GM12878 (cell line): ENCODE data around the gene F12. TPM values are rescaled to one million over a fixed set of nuclear protein-coding genes. Genes with fewer than 3 reads are reported as not detected.

Source experiments
- ATF7 ChIP-seq: fragments of 450-650 bp; IDR thresholded peaks from 2 replicates; pipeline ENCODE4 v1.6.1; 2016; ENCODE audit warnings: low read depth, mild to moderate bottlenecking
- BHLHE40 ChIP-seq, 2 experiments: fragments of 450-650 bp in 1 of 2; IDR thresholded peaks; 2 replicates each; pipeline ENCODE4 v1.6.1; 2011 to 2017; ENCODE audit warnings: low read depth in 2 of 2, borderline replicate concordance in 1 of 2, improper control_type of control experiment in 1 of 2, low read length in 1 of 2, mild to moderate bottlenecking in 1 of 2
- CREM ChIP-seq: IDR thresholded peaks from 2 replicates; pipeline ENCODE4 v1.6.1; 2014; ENCODE audit warnings: antibody characterized with exemption, low read depth
- EGR1 ChIP-seq, 2 experiments: IDR thresholded peaks; 1 replicate in 1 of 2; 2 replicates in 1 of 2; pipeline ENCODE4 v1.6.1; 2011 to 2012; ENCODE audit warnings: low read depth in 2 of 2, low read length in 2 of 2, borderline replicate concordance in 1 of 2, mild to moderate bottlenecking in 1 of 2, moderate library complexity in 1 of 2
- FOS ChIP-seq: IDR thresholded peaks from 3 replicates; pipeline ENCODE4 v1.6.1; 2011; ENCODE audit warnings: borderline replicate concordance; ENCODE audit not compliant: insufficient read length; ENCODE audit errors: extremely low read depth
- GABPA ChIP-seq: IDR thresholded peaks from 2 replicates; pipeline ENCODE4 v1.6.1; 2014; ENCODE audit warnings: antibody characterized with exemption, low read depth, mild to moderate bottlenecking, inconsistent platforms
- LARP7 ChIP-seq: fragments of 450-650 bp; IDR thresholded peaks from 2 replicates; pipeline ENCODE4 v1.6.1; 2017; ENCODE audit warnings: mild to moderate bottlenecking
- MEF2B ChIP-seq: fragments of 450-650 bp; IDR thresholded peaks from 2 replicates; pipeline ENCODE4 v1.6.1; 2018; ENCODE audit warnings: mild to moderate bottlenecking, moderate library complexity; ENCODE audit not compliant: partially characterized antibody, poor library complexity, severe bottlenecking
- MYC ChIP-seq: IDR thresholded peaks from 2 replicates; pipeline ENCODE4 v1.6.1; 2011; ENCODE audit warnings: mild to moderate bottlenecking, low read length, moderate library complexity, inconsistent platforms; ENCODE audit not compliant: insufficient read depth, insufficient replicate concordance, insufficient read length, severe bottlenecking
- NBN ChIP-seq: fragments of 450-650 bp; IDR thresholded peaks from 2 replicates; pipeline ENCODE4 v1.6.1; 2016
- NFYA ChIP-seq: IDR thresholded peaks from 2 replicates; pipeline ENCODE4 v1.6.1; 2011; ENCODE audit warnings: low read depth, mild to moderate bottlenecking, low read length, improper control_type of control experiment, borderline replicate concordance
- PML ChIP-seq: IDR thresholded peaks from 2 replicates; pipeline ENCODE4 v1.6.1; 2012; ENCODE audit warnings: low read length, inconsistent platforms
- POLR2A ChIP-seq: IDR thresholded peaks from 2 replicates; pipeline ENCODE4 v1.6.1; 2011; ENCODE audit warnings: low read depth, mild to moderate bottlenecking, low read length
- POLR2AphosphoS5 ChIP-seq: IDR thresholded peaks from 2 replicates; pipeline ENCODE4 v1.6.1; 2011; ENCODE audit warnings: mild to moderate bottlenecking, low read length, inconsistent platforms
- RB1 ChIP-seq: fragments of 450-650 bp; formaldehyde crosslinking; IDR thresholded peaks from 2 replicates; pipeline ENCODE4 v1.6.1; 2017; ENCODE audit warnings: mild to moderate bottlenecking, borderline replicate concordance
- RCOR1 ChIP-seq: conservative IDR thresholded peaks from 2 replicates; pipeline ENCODE4 v1.6.1; 2012; ENCODE audit warnings: low read depth, low read length, improper control_type of control experiment
- SIN3A ChIP-seq: IDR thresholded peaks from 2 replicates; pipeline ENCODE4 v1.6.1; 2012; ENCODE audit warnings: low read depth, low read length, improper control_type of control experiment
- SIX5 ChIP-seq: IDR thresholded peaks from 2 replicates; pipeline ENCODE4 v1.6.1; 2011; ENCODE audit warnings: mild to moderate bottlenecking, low read depth, low read length, moderate library complexity; ENCODE audit not compliant: severe bottlenecking
- TAF1 ChIP-seq: IDR thresholded peaks from 2 replicates; pipeline ENCODE4 v1.6.1; 2011; ENCODE audit warnings: mild to moderate bottlenecking, low read depth, low read length, borderline replicate concordance
- ZBED1 ChIP-seq: IDR thresholded peaks from 2 replicates; pipeline ENCODE4 v1.6.1; 2016; ENCODE audit warnings: borderline replicate concordance
- ZNF274 ChIP-seq: IDR thresholded peaks from one replicate; pipeline ENCODE4 v1.8.0; 2011; ENCODE audit not compliant: insufficient read length, insufficient read depth
- polyA plus RNA-seq, 11 experiments: library from polyadenylated mRNA; depleted of rRNA in 4 of 11; unstranded in 6 of 11; stranded (reverse) in 5 of 11; fragments of >200 nt; fragmentation: Nextera tagmentation in 4 of 11; fragmentation: Illumina TruSeq in 1 of 11; extraction: Ambion mirVana in 4 of 11; extraction: Trizol in 1 of 11; gene quantifications; 1 replicate in 1 of 11; 2 replicates in 10 of 11; pipeline versions ENCODE4 v1.2.1 to v1.2.3, GENCODE V29; 2011 to 2016; ENCODE audit warnings: inconsistent platforms in 2 of 11, missing spikeins in 2 of 11, low read depth in 1 of 11
- total RNA-seq, 4 experiments: library from RNA; depleted of rRNA in 3 of 4; stranded (reverse); fragments of >200 nt in 3 of 4; fragmentation: Illumina TruSeq in 1 of 4; extraction: Trizol in 1 of 4; gene quantifications; 2 replicates each; pipeline versions ENCODE4 v1.2.1 to v1.2.3, GENCODE V29; 2013 to 2021
- TF ChIP-seq, protein P1 (sequence below): fragments of 450-650 bp; IDR thresholded peaks from 2 replicates; pipeline ENCODE4 v1.6.1; 2017; ENCODE audit warnings: low read depth, mild to moderate bottlenecking, moderate library complexity
- TF ChIP-seq, protein P2 (sequence below): fragments of 450-650 bp; IDR thresholded peaks from 2 replicates; pipeline ENCODE4 v1.6.1; 2016; ENCODE audit warnings: mild to moderate bottlenecking, moderate library complexity, borderline replicate concordance
- TF ChIP-seq, protein P3 (sequence below): fragments of 450-650 bp; IDR thresholded peaks from 2 replicates; pipeline ENCODE4 v1.6.1; 2017; ENCODE audit warnings: borderline replicate concordance

The F12 gene
- total and polyA plus RNA-seq, 10 of the 15 experiments (the other 5 are each of a cell fraction or from before 2014, with no cell fraction given) = 0.25 to 11.3 (median 5.5) TPM

- peak; percentile 36 for TF ChIP-seq MEF2B
- peak; percentile 98 for TF ChIP-seq NBN
- peak; percentile 19 for TF ChIP-seq SIX5
- TF ChIP-seq NFYA = no peak
- TF ChIP-seq MYC = peak; percentile 61
- peak; percentile 78 for TF ChIP-seq ATF7
- peak; percentile 91 for TF ChIP-seq SIN3A
- no peak for TF ChIP-seq PML
- peak; percentile 52 for TF ChIP-seq POLR2AphosphoS5
- TF ChIP-seq TAF1 = peak; percentile 58; the same call in 1 of the 2 replicates
- no peak; the same call in 1 of the 2 replicates for TF ChIP-seq RB1
- peak; percentile 67 for TF ChIP-seq LARP7
- peak; percentile 90 to 94; a peak in 3 of 4 replicates for TF ChIP-seq BHLHE40 (IDR thresholded peaks at IDR 0.05; ENCODE audit: borderline replicate concordance in 1 of 2, low read depth in 2 of 2, low read length in 1 of 2)
- peak; percentile 64; the same call in 1 of the 2 replicates for TF ChIP-seq ZBED1
- TF ChIP-seq EGR1 (IDR thresholded peaks at IDR 0.05; ENCODE audit: borderline replicate concordance in 1 of 2, low read depth in 2 of 2, low read length in 2 of 2) = peak in 1 of 2 experiments; percentile 26; a peak in 1 of 3 replicates
- TF ChIP-seq, protein P1, sequence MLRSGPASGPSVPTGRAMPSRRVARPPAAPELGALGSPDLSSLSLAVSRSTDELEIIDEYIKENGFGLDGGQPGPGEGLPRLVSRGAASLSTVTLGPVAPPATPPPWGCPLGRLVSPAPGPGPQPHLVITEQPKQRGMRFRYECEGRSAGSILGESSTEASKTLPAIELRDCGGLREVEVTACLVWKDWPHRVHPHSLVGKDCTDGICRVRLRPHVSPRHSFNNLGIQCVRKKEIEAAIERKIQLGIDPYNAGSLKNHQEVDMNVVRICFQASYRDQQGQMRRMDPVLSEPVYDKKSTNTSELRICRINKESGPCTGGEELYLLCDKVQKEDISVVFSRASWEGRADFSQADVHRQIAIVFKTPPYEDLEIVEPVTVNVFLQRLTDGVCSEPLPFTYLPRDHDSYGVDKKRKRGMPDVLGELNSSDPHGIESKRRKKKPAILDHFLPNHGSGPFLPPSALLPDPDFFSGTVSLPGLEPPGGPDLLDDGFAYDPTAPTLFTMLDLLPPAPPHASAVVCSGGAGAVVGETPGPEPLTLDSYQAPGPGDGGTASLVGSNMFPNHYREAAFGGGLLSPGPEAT = peak; percentile 84
- no peak for TF ChIP-seq GABPA
- peak; percentile 82 for TF ChIP-seq POLR2A
- TF ChIP-seq RCOR1 = 0 out of 2 replicates have a peak, but pooled peaks have one; percentile 67
- TF ChIP-seq FOS = no peak
- TF ChIP-seq CREM = peak; percentile 86
- TF ChIP-seq, protein P2, sequence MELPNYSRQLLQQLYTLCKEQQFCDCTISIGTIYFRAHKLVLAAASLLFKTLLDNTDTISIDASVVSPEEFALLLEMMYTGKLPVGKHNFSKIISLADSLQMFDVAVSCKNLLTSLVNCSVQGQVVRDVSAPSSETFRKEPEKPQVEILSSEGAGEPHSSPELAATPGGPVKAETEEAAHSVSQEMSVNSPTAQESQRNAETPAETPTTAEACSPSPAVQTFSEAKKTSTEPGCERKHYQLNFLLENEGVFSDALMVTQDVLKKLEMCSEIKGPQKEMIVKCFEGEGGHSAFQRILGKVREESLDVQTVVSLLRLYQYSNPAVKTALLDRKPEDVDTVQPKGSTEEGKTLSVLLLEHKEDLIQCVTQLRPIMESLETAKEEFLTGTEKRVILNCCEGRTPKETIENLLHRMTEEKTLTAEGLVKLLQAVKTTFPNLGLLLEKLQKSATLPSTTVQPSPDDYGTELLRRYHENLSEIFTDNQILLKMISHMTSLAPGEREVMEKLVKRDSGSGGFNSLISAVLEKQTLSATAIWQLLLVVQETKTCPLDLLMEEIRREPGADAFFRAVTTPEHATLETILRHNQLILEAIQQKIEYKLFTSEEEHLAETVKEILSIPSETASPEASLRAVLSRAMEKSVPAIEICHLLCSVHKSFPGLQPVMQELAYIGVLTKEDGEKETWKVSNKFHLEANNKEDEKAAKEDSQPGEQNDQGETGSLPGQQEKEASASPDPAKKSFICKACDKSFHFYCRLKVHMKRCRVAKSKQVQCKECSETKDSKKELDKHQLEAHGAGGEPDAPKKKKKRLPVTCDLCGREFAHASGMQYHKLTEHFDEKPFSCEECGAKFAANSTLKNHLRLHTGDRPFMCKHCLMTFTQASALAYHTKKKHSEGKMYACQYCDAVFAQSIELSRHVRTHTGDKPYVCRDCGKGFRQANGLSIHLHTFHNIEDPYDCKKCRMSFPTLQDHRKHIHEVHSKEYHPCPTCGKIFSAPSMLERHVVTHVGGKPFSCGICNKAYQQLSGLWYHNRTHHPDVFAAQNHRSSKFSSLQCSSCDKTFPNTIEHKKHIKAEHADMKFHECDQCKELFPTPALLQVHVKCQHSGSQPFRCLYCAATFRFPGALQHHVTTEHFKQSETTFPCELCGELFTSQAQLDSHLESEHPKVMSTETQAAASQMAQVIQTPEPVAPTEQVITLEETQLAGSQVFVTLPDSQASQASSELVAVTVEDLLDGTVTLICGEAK = peak; percentile 75; the same call in 1 of the 2 replicates
- TF ChIP-seq ZNF274 = no peak
- TF ChIP-seq, protein P3, sequence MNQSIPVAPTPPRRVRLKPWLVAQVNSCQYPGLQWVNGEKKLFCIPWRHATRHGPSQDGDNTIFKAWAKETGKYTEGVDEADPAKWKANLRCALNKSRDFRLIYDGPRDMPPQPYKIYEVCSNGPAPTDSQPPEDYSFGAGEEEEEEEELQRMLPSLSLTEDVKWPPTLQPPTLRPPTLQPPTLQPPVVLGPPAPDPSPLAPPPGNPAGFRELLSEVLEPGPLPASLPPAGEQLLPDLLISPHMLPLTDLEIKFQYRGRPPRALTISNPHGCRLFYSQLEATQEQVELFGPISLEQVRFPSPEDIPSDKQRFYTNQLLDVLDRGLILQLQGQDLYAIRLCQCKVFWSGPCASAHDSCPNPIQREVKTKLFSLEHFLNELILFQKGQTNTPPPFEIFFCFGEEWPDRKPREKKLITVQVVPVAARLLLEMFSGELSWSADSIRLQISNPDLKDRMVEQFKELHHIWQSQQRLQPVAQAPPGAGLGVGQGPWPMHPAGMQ = peak; percentile 78
Observed at GRCh38 chr5:177357459-177358351, 51.7 kb downstream of the F12 start, which contains the start of gene RGS14 (continued).
